HUDEP-2 (cell line): ENCODE measurements around the gene BAG5.

Experiments used
- DNase-seq, 76 experiments: peaks; one replicate each; lab custom pipeline; 2025; ENCODE audit not compliant: unreplicated experiment in 76 of 76; lab: John Stamatoyannopoulos, UW

Gene BAG5

DNA sequence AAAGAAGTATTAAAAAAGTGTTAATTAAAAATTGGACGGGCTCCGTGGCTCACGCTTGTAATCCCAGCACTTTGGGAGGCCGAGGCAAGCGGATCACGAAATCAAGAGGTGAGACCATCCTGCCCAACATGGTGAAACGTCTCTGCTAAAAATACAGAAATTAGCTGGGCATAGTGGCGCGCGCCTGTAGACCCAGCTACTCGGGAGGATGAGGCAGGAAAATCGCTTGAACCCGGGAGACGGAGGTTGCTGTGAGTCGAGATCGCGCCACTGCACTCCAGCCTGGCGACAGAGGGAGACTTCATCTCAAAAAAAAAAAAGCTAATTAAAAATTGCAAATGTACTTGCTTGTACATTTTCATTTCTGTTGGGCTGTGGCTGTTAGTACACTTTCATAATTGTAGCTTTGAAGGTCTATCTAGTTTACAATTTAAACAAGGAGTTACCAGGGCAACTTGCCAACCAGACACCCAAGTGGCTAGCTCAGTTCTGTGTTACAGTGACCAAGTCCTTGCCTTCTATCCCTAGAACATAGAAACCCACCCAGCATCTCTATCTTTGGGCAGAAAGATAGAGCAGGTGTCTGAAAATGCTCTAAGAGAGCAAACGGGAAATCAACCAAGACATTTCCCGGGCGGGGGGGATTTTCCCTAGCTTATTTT, 1.5 kb upstream of the BAG5 start:
- peak in 2 of 76 experiments; percentile 7 to 16 for DNase-seq

DNA sequence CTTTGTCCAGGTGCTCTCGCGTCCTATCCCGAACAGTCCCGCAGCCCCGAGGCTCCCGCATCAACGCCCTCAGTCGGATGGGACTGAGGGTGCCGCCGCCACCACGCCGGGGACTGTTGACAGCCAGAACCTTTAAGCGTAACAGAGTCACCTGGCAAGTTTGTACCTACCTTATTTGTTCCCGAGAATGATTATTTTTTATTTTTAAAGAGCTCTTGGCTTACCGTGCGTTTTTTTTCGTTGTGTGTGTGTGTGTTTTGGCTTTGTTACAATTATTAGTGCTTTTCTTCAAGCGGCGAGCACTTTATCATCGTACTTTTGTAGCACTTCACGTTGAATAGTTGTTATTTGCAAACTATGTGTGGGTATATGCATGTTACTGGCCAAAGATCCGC, 766 bp upstream of the BAG5 start:
- peak in 1 of 76 experiments; percentile 38 for DNase-seq

DNA sequence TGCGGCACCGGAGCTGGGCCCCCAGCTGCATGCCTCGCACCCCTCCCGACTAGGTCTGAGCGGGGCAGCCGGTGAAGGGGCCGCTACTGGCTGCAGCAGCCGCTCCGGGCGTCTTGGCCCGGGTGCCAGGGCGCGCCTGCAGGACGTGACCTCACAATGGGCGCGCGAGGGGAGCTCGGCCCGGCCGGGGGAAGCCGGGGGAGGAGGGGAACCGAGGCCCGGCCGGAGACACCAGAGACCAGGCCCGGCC, 353 bp downstream of the BAG5 start:
- peak in 9 of 76 experiments; percentile 33 to 63 (median 48) for DNase-seq

DNA sequence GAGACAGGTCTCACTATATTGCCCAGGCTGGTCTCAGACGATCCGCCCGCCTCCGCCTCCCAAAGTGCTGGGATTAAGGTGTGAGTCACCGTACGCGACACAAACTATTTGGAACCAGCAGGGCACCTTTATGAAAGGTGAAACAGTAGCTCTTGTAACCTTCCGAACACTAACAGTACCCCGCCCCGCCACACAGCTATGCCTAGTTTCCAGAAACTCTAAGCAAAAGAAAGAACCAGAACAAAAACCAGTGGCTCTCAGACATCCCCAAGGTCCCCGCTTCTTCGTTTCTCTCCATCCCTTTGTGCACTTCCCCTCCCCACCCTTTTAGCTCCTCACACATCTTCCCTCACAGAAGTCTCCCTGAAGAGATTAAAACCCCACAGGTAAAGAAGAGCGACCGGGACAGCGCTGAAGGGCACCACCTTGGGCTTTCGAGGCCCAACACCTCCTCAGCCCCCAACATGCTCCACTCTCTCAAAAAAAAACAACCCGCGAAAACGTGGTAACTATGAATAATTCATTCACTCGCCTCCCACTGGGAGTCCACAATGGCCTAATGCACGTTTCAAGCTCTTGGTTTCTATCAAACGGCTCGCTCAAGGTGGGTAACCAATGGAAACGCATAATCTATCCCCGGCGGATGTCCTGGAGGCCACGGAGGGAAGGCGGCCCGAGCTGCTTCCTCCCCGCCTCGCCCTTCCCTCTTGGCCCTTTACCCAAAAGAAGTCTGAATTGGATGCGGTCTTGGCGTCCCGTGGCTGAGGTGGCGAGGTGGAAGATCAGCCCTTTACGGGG, 877 bp downstream of the BAG5 start:
- DNase-seq, result peak in 40 of 76 experiments; percentile 17 to 63 (median 32)

DNA sequence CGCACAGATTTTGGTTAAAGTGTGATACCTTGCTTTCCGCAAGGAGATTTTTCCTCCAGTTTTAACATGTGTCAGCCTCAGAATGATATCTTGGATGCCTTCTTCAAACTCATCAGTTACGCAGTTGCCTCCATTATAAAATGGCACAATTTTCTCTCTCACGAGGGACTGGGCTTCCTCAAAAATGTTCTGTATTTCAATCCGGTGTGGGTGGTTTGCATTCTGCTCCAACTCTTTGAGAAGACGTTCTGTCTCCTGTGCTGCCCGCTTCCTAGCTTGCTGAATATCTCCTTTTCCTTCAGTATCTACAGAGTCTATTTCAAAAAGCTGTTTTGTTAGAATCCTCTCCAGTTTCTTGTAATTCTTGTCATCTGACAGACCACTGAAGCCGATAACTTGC, 1.8 kb downstream of the BAG5 start:
- DNase-seq, result no peak

DNA sequence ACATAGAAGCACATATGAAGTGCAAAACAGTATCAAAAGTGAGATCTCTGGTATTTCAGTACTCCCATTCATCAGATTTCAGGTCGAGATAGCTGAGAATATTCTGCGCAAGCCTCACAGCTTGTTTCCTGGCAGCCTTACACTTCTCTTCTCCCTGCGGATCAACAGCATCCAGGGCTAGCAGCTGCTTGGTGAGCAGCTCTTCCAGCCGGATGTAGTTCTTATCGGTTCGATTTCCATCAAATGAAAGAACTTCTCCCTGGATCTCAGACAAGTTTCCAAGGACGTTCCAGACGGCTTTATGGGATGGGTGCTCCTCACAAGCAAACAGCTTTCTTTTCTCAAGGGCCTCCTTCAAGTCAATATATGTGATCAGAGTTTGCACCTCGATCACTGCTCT, 2.7 kb downstream of the BAG5 start:
- no peak for DNase-seq

DNA sequence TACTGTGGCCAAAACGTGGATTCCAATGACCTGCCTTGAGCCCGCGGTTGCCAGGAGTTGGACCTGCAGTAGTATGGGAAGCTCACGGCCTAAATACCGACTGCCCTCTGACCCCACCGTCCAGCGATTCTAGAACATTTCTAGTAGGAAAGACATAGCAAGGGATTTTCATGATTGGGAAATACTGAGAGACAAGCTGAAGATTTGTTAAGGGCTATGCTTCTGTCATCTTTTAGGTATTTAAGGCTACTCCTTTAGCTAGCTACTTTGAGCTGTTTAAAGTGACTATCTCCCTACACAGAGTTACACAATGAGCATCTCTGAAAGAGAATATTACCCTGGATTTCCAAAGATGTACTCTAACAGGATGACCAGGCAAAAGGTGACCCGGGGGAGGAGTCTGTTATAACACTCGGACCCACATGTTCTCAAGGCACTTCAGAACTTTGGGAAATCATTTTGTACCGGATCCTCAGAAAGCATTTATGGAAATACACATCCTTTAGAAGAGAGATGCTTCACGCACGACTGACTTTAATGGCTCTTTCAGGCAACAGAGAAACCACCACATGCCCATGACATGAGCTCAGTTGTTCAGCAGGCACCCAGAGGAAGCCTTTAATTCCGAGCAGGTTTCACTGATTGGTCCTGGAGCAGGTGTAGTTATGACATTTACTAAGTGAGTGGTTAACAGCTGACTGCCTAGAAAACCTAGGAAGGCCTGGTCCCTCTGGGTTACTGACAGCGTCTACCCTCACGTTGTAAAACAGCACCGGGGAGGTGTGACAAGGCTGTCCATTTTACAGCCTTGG, 4.2 kb downstream of the BAG5 start:
- DNase-seq, result no peak

DNA sequence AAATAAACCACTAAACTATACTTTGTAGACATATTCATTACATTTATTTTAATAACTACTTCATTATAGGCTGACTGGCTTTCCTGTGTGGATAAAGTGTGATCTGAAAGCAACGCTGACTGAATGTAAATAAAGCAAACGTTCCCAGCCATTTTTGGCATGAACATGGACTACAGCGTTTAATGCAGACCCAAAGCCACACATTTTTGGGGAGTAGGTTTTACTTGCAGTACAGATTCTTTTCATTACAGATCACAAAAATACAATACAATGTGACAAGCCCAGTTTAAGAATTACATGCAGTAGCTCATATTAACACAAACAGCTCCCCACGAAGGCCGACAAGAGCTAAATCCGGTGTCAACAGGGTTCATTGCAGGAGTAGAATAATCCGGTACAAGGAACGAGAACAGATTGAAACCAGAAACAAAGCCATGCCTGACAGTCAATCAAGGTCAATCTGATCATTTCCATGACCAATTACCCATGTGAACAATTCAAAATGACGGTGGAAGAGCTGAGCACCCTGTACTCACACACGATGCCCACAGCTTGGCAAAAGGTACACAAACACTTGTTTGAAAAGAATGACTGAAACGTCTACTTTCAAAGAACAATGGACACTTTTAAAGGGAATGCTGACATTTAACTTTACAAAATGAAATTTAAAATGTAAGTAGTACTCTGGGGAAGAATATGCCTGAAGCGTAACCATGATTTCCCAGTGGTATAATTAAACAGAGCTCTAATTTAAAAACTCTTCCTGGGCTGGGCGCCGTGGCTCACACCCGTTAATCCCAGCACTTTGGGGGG, 5.3 kb downstream of the BAG5 start:
- no peak for DNase-seq

DNA sequence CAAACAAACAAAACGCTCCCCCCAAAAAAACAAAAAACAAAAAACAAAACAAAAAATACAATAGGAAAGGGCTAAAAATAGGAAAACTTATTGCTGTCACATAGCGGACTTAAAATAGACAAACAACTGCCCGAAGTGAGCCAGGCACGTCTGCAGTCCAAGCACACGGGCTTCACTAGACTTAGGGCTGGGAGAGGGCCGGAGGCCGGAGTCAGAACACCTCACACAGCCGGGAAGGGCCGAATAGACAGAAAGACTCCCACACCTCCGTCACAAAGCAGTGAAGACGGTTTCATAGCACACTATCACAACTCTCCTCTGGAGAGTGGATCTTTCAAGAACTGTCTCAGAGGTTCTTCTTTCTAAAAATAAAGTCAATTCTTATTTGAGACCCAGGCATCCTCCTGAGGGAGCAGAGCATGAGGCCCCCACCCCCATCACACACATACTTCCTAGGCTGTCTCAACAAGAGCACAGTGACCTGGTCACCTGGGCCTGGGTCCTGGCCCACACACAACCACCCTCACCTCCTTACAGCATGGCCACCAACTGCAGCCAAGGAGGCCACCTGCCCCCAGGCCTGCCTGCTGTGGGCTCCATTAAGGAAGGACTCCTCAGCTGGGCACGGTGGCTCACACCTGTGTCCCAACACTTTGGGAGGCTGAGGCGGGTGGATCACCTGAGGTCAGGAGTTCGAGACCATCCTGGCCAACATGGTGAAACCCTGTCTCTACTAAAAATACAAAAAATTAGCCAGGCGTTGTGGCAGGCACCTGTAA, 6.7 kb downstream of the BAG5 start:
- DNase-seq, result no peak

DNA sequence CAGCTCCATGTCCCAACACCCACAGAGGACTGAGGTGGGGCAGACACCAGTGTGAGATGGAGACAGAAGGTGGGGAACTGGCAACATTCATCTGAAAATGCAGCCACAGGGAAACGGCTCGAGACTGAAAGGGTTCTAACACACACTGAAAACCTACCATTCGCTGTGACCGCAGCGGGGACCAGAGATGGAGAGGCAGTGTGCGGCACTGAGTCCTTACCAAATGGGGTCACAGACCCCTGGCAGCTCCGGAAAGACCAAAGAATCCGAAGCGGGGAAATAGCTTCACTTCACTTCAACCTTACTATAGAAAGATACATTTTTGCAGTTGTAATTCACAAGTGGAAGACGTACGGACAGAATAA, 9.6 kb downstream of the BAG5 start:
- DNase-seq, result no peak

DNA sequence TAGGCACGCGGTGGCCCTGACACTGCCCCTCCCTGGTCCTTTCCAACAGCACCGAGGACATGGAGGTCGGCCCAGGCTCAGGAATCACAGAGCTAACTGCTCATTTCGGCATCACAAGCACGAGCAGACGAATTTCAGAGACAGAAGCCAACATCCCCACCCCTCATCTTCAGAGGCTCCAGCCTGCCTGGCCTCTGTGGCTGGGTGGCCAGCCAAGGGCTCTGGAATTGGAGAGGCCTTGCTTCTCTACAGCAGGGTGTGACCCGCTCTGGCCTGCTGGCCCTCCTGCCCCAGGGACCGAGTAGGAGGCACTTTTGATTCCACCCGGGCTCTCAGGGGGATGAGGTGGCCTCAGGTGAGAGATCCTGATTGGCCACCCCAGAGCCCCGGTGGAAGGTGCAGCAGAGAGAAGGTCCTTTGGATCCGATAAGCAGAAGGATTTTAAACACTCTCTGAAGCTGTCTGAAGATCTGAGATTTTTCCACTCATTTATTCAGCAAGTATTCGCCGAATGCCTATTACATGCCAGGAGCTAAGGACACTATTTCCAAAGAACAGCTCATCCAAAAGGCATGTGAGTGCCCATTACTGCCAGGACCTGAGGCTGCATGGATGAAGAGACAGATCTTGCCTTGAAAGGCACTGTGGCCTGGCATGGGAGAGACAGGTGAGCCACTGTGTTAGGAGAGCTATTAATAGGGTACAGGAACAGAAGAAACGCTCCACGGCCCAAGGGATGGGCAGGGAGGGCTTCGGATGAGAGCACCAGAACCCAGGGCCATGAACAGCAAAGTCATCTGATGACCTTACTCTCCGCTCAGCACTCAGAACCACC, 10.2 kb downstream of the BAG5 start:
- DNase-seq, result no peak

DNA sequence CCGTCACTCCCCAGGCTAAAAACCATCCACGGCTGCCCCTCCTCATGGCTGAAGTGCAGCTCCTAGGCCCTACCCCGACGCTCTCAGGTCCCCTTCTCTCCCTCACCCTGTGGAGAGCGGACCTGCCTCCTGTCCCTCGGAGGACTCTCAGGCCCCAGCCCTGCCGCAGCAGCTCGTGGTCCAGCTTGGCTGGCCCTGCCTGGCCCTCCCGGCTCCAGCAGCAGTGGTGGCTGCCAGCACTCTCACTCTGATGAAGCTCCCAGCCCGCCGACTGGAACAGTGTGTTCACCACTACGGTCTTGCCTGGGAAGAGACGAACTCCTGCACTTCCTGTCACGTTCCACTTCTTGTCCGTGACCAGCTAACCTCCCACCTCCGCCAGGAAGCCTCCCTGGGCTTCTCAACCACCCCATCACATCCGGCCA, 11.1 kb downstream of the BAG5 start:
- no peak for DNase-seq

DNA sequence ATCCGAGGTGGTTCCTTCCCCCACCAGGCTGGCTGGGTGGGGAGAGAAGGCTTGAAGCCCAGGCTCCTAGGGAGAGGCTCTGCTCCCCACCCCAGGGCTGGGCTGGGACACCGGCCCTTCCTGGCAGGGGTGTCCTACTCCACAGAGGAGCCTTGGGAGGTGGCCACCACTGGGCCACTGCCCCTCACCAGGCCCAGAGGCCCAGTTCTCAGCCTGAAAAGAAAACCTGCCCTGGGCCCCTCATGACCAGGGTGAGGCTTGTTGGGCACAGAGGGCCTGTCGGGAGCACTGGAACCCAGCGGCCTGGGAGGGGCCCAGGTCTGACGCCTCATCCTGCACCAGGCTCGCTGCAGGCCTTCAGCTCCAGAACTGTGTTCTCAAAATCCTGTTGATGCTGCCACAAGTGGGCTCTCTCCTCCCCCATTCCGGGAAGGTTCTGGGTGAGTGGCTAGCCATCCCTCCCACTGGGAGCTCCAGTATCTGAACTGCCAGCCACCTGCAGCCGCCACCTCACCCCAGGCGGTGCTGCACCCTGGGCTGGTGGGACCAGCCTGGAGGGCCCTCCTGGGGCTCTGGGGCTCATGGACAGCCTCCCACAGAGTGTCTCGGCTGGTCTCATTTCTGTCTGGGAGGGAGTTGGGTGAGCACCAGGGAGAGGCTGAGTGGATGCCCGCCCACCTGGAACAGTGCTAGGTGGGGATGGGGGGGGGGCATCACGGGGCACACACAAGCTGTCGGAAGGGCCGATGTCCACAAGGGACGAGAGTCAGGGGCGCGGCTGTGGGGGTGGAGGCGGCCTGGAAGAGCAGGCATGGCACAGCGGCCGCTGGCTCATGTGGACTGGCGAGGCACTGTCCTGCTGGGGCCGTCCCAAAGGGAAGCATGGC, 11.8 kb downstream of the BAG5 start:
- DNase-seq, result no peak

DNA sequence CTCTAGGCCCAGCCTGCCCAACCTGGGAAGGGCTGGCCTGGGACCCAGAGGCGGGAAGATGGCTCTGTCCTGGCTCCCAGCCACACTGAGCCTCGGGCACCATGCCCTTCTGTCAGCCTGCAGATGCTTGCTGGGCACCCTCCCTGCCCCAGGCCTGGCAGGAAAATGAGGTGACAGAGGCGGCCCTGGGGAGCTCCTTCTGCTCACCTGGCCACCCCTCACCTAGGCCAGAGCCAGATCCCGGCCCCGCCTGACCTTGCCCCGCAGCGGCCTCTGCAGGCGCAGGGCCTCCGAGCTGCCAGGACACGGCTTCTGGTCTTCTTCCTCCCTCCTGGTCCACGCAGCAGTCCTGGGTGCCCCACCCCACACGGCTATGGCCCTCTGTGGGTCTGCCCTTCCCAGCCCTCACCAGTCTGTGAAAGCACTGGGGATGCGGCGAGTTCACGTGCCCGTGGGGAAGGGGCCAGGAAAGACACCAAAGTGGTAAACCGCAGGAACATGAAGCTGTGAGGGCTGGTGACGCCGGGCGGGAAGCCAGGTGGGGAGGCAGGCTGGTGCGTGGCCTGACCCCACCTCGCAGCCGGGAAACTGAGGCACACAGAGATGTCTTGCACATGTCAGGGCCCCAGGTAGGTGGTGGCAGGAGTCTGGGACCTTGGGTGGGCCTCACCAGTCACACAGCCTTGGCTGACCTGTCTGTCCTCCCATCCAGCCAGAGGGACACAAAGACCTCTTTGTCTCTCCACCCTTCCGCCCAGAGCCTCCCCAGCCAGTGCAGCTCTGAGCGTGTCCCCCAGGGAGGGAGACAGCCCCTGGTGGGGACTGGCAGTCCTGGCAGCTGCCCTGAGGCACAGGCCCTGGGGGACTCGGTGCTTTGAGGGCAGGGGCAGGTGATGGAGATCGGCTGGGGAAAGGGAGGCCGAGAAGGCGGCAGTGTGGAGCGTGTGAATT, 12.8 kb downstream of the BAG5 start:
- DNase-seq, result no peak

DNA sequence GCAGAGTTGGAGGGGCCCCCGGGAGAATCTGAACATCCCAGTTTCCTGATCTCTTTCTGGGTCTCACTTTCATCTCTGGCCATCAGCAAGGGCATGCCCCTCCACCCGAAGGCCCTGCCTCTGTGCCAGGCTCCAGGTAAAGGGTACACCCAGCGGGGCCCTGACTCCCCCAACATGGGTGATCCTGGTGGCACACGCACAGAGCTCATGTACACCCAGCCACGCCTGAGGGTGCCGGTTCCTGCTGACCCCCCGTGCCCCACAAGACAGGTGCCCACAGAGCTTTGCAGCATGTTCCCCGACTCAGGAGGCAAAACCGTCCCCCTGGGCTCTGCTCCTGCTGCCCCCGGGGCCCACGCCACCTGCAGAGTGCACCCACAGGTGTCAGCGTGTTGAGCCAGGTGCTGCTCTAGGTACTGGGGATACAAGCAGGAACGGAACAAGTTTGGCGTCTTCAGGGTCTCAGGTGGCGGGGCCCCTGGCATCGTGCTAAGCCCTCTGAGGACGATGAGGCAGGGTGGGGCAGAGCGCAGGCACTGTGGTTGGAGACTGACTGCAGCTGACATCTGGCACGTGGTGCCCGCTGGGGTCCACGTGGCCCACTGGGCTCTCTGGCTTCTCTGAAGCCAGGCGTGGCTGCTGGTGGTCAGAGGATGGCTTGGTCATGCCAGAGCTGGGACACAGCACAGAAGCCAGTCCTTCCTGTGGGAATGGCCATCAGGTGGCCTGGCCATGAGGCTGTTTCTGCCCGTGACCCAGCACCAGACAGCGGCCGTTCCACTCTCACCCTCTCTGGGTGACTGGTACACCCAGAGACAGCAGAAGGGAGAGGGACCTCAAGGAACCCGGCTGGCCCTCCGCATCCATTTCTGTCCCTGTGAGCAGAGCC, 13.8 kb downstream of the BAG5 start:
- DNase-seq, result no peak

DNA sequence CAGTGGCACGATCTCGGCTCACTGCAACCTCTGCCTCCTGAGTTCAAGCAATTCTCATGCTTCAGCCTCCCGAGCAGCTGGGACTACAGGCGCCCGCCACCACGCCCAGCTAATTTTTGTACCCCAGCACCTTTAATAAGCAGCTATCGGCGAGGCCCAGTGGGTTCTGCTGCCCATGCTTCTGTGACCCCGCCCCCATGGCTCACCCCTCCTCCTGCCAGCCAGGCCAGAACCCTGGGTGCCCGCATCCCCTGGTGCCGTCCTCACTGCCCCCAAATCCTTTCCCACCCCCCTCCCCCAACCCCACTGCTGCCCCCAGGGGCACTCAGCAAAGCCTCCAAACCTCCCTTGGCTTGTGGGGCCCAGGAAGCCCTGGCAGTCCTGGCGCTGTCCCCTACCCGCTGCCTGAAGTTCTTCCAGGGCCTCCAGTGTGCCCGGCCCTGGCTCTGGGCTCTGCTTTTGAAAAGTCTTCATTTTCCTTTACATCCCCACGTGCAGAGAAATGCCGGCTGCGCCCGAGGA, 14.5 kb downstream of the BAG5 start:
- no peak for DNase-seq
